Testis (tissue), 2 donors: Measurements from ENCODE around the gene TRIM72.

ENCODE experiments used
- CTCF ChIP-seq, 3 experiments: fragments of 450-650 bp in 2 of 3; fragments of 200-600 bp in 1 of 3; sonication (generic) in 1 of 3; IDR thresholded peaks; one replicate each; pipeline ENCODE4 v1.5.1; 2016 to 2019; ENCODE audit warnings: antibody characterized with exemption in 3 of 3, mild to moderate bottlenecking in 2 of 3, moderate library complexity in 1 of 3
- POLR2A ChIP-seq: fragments of 450-650 bp; IDR thresholded peaks from one replicate; pipeline ENCODE4 v1.6.1; 2017; ENCODE audit warnings: antibody characterized with exemption, mild to moderate bottlenecking, moderate library complexity

GRCh38 chr16:31246296-31246695 is 32.4 kb downstream of the TRIM72 start:
- TF ChIP-seq CTCF (IDR thresholded peaks at IDR 0.05) (no peak), POLR2A (no peak)
